Tibial artery (tissue), 4 donors: ENCODE data around the gene MRTFB.

Experiments used
- DNase-seq, 2 donors: peaks; one replicate each; pipeline ENCODE4 v3.0.0-alpha.2; 2019
- H3K27ac ChIP-seq, 2 donors: fragments of 200-600 bp; sonication (generic) in 1 of 2; 1 replicate in 1 of 2; 2 replicates in 1 of 2; pipeline ENCODE4 v1.5.1; 2018 to 2019; ENCODE audit warnings: mild to moderate bottlenecking in 1 of 2
- H3K27me3 ChIP-seq, 2 donors: fragments of 200-600 bp; sonication (generic) in 1 of 2; one replicate each; pipeline versions ENCODE4 v1.5.1 to v1.6.0; 2016 to 2019
- H3K36me3 ChIP-seq, 3 donors: fragments of 200-600 bp; sonication (generic) in 2 of 3; one replicate each; pipeline ENCODE4 v1.5.1; 2016 to 2019; ENCODE audit warnings: mild to moderate bottlenecking in 2 of 3
- H3K4me1 ChIP-seq, 4 donors: fragments of 200-600 bp; sonication (generic) in 2 of 4; 1 replicate in 3 of 4; 2 replicates in 1 of 4; pipeline ENCODE4 v1.5.1; 2016 to 2019
- H3K4me3 ChIP-seq, 2 donors: fragments of 200-600 bp; sonication (generic) in 1 of 2; 1 replicate in 1 of 2; 2 replicates in 1 of 2; pipeline ENCODE4 v1.5.1; 2018 to 2019; ENCODE audit warnings: mild to moderate bottlenecking in 2 of 2
- H3K9me3 ChIP-seq, 3 donors: fragments of 200-600 bp; sonication (generic) in 1 of 3; one replicate each; pipeline ENCODE4 v1.5.1; 2016 to 2019
- intact Hi-C: fragments of 100-400 bp; cut with DNase I; formaldehyde crosslinking; loops from one replicate; pipeline ENCODE4 v1.15.0; 2023; ENCODE audit warnings: low total_unique reads
- TF ChIP-seq, protein P1 (sequence below), 2 experiments: fragments of 200-600 bp in 1 of 2; fragments of 450-650 bp in 1 of 2; IDR thresholded peaks; one replicate each; pipeline ENCODE4 v1.5.1; 2017 to 2019; ENCODE audit warnings: antibody characterized with exemption in 2 of 2, mild to moderate bottlenecking in 1 of 2, moderate library complexity in 1 of 2

MRTFB gene

GRCh38 chr16:14315683-14316320 lies 244.7 kb downstream of the MRTFB start:
- TF ChIP-seq, protein P1, sequence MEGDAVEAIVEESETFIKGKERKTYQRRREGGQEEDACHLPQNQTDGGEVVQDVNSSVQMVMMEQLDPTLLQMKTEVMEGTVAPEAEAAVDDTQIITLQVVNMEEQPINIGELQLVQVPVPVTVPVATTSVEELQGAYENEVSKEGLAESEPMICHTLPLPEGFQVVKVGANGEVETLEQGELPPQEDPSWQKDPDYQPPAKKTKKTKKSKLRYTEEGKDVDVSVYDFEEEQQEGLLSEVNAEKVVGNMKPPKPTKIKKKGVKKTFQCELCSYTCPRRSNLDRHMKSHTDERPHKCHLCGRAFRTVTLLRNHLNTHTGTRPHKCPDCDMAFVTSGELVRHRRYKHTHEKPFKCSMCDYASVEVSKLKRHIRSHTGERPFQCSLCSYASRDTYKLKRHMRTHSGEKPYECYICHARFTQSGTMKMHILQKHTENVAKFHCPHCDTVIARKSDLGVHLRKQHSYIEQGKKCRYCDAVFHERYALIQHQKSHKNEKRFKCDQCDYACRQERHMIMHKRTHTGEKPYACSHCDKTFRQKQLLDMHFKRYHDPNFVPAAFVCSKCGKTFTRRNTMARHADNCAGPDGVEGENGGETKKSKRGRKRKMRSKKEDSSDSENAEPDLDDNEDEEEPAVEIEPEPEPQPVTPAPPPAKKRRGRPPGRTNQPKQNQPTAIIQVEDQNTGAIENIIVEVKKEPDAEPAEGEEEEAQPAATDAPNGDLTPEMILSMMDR (IDR thresholded peaks at IDR 0.05), result no peak
- no peak overlapping the region for H3K27ac ChIP-seq

More at GRCh38 chr16:14315683-14316320, 244.7 kb downstream of the MRTFB start:
- intact Hi-C loops, result loop anchor here (10.0 kb wide), 1 partner anchor 99 kb away; no protein-coding TSS in a partner anchor
- no peak overlapping the region for H3K4me3 ChIP-seq
- no peak for DNase-seq
- no peaks in the 10 kb centered on the region for H3K9me3 ChIP-seq
- no peaks in the 10 kb centered on the region for H3K36me3 ChIP-seq
- H3K27me3 ChIP-seq, result no peaks in the 10 kb centered on the region
- H3K4me1 ChIP-seq, result peaks cover 0 to 46% (median 8%) of the 10 kb centered on the region in 4 donors
